Cardiac septum (tissue), 1 donor: ENCODE measurements around the gene POGLUT3. TPM values are rescaled to one million over a fixed set of nuclear protein-coding genes. Genes with fewer than 3 reads are reported as not detected.

Experiments
- DNase-seq: peaks from one replicate; pipeline ENCODE4 v3.0.0-alpha.2; 2020; ENCODE audit warnings: low spot score
- intact Hi-C: fragments of 100-400 bp; cut with DNase I; formaldehyde crosslinking; loops from one replicate; pipeline ENCODE4 v1.14.0; 2022
- total RNA-seq: library from RNA; stranded (reverse); fragmentation: NEBNext Ultra II Directional; extraction: Animal tissue kit (Norgen Biotek cat#: 25700); gene quantifications from one replicate; pipeline ENCODE4 v1.2.1, GENCODE V29; 2021
- donor health status: DM: no; HTN: no; CAD: no.

Gene POGLUT3
- total RNA-seq, 1 donor from 2014 or later: 8.6 TPM

- intact Hi-C loops: loop anchor here (2.0 to 5.0 kb wide), 2 partner anchors 196 to 244 kb away; partner anchors contain the start of genes ATM and NPAT
- DNase-seq: no peak
These were observed 31.8 kb downstream of the POGLUT3 start for GRCh38 chr11:108466405-108466804.

GRCh38 chr11:108453207-108453835 lies 44.9 kb downstream of the POGLUT3 start:
- no peak for DNase-seq
- intact Hi-C loops: no loop called here

Other genes with a start within 250 kb of the POGLUT3 start
- 0.62 TPM for gene C11orf65, start 30.9 kb downstream of the POGLUT3 start, total RNA-seq
- 0.46 TPM for gene EXPH5, start 95.4 kb upstream of the POGLUT3 start, total RNA-seq
- gene DDX10, start 166.7 kb upstream of the POGLUT3 start, total RNA-seq: 11.5 TPM